Measurements from ENCODE around the gene SLC4A4.

DNA sequence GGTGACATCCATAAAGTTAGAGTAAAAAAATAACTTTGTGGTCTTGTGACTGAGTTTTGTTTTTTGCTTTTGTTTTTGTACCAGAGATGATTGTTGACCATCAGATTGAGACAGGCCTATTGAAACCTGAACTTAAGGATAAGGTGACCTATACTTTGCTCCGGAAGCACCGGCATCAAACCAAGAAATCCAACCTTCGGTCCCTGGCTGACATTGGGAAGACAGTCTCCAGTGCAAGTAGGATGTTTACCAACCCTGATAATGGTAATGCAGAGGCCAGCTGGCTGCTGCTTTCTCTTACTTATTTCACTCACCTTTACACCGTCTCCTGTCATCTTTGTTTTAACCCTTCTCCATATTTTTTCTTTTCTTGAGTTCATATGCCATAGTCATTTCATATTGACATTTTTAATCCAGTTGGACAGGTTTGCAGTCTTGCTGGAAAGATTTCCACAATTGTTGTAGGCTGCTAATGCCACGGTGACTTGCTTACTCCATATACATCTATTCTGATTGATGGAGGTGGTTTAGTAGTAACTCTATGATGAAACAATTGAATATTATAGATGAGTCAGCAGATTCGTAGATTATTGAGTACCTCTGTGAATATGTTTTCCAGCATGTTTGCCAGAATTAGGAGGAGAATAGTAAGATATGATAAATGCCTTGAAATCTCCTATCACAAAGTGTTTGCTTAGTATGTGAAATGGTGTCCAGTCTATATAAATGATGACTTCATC lies 18.3 kb downstream of the SLC4A4 start:
- no peak for TF ChIP-seq CTCF (tag by site-specific recombination; IDR thresholded peaks at IDR 0.05)
- TF ChIP-seq, protein P1, sequence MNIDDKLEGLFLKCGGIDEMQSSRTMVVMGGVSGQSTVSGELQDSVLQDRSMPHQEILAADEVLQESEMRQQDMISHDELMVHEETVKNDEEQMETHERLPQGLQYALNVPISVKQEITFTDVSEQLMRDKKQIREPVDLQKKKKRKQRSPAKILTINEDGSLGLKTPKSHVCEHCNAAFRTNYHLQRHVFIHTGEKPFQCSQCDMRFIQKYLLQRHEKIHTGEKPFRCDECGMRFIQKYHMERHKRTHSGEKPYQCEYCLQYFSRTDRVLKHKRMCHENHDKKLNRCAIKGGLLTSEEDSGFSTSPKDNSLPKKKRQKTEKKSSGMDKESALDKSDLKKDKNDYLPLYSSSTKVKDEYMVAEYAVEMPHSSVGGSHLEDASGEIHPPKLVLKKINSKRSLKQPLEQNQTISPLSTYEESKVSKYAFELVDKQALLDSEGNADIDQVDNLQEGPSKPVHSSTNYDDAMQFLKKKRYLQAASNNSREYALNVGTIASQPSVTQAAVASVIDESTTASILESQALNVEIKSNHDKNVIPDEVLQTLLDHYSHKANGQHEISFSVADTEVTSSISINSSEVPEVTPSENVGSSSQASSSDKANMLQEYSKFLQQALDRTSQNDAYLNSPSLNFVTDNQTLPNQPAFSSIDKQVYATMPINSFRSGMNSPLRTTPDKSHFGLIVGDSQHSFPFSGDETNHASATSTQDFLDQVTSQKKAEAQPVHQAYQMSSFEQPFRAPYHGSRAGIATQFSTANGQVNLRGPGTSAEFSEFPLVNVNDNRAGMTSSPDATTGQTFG (tag by site-specific recombination; IDR thresholded peaks at IDR 0.05; ENCODE audit: borderline replicate concordance) = no peak
- no peak for TF ChIP-seq ZNF416 (tag by site-specific recombination; IDR thresholded peaks at IDR 0.05)
- no peak for TF ChIP-seq ZNF266 (tag by site-specific recombination; IDR thresholded peaks at IDR 0.05; ENCODE audit: low read depth)
- TF ChIP-seq ZFP41 (tag by site-specific recombination; IDR thresholded peaks at IDR 0.05; ENCODE audit: borderline replicate concordance) = no peak
- no peak for TF ChIP-seq ZNF23 (tag by site-specific recombination; IDR thresholded peaks at IDR 0.05; ENCODE audit: borderline replicate concordance)
- no peak for TF ChIP-seq REST (tag by site-specific recombination; IDR thresholded peaks at IDR 0.05)
- TF ChIP-seq ZNF670 (tag by site-specific recombination; IDR thresholded peaks at IDR 0.05; ENCODE audit: low read depth) = no peak
- TF ChIP-seq, protein P2, sequence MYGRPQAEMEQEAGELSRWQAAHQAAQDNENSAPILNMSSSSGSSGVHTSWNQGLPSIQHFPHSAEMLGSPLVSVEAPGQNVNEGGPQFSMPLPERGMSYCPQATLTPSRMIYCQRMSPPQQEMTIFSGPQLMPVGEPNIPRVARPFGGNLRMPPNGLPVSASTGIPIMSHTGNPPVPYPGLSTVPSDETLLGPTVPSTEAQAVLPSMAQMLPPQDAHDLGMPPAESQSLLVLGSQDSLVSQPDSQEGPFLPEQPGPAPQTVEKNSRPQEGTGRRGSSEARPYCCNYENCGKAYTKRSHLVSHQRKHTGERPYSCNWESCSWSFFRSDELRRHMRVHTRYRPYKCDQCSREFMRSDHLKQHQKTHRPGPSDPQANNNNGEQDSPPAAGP (tag by site-specific recombination; IDR thresholded peaks at IDR 0.05) = no peak
- no peak for TF ChIP-seq ZNF530 (tag by site-specific recombination; IDR thresholded peaks at IDR 0.05; ENCODE audit: low read depth)
- no peak for TF ChIP-seq ZNF423 (tag by site-specific recombination; IDR thresholded peaks at IDR 0.05)
- TF ChIP-seq ZNF274 (IDR thresholded peaks at IDR 0.05; ENCODE audit: low read length) = no peak
- no peak for TF ChIP-seq ZNF274 (tag by site-specific recombination; IDR thresholded peaks at IDR 0.05; ENCODE audit: borderline replicate concordance)
- no peak for TF ChIP-seq YY1 (tag by site-specific recombination; IDR thresholded peaks at IDR 0.05)

Measured in HEK293 (cell line).